ENCODE data around the gene WDR54.

GRCh38 chr2:74420006-74420405 lies 1.5 kb upstream of the WDR54 start:
- TF ChIP-seq CTCF (IDR thresholded peaks at IDR 0.05) (no peak), POLR2A (IDR thresholded peaks at IDR 0.05) (no peak)
